Bronchial epithelial cell (primary cell): ENCODE data around the gene DDX21. TPM values are rescaled to one million over a fixed set of nuclear protein-coding genes. Genes with fewer than 3 reads are reported as not detected.

Experiments used
- DNase-seq: peaks from one replicate; pipeline ENCODE4 v3.0.0-alpha.2; 2010; ENCODE audit warnings: low read depth
- FAIRE-seq: peaks from 2 replicates; lab custom pipeline; 2011; peaks lifted over from hg19 to GRCh38; lab: Jason Lieb, UNC
- H3K27me3 ChIP-seq: 2 replicates; pipeline ENCODE4 v1.5.1; 2011; ENCODE audit warnings: low read length; ENCODE audit not compliant: control insufficient read depth, insufficient read depth
- H3K36me3 ChIP-seq: 2 replicates; pipeline ENCODE4 v1.5.1; 2011; ENCODE audit warnings: low read length; ENCODE audit not compliant: control insufficient read depth, insufficient read depth
- H3K4me3 ChIP-seq: 2 replicates; pipeline ENCODE4 v1.5.1; 2011; ENCODE audit warnings: mild to moderate bottlenecking, low read depth, low read length, control low read depth
- CTCF ChIP-seq: IDR thresholded peaks from 2 replicates; pipeline ENCODE4 v1.5.1; 2011; ENCODE audit warnings: mild to moderate bottlenecking, moderate library complexity, low read length, control low read depth, inconsistent platforms; ENCODE audit not compliant: insufficient read depth, severe bottlenecking
- total RNA-seq: library from RNA; depleted of rRNA; stranded (reverse); fragments of >200 nt; gene quantifications from 2 replicates; pipeline ENCODE4 v1.2.1, GENCODE V29; 2014

DDX21 gene
- total RNA-seq, 1 donor from 2014 or later = 193 TPM

- no peaks in the 10 kb centered on the region for H3K36me3 ChIP-seq
- DNase-seq (no peak), FAIRE-seq (no peak)
- no peak overlapping the region for H3K4me3 ChIP-seq
- H3K27me3 ChIP-seq = no peaks in the 10 kb centered on the region
- TF ChIP-seq CTCF = no peak
These were observed 69.5 kb downstream of the DDX21 start for GRCh38 chr10:69025370-69025896.

GRCh38 chr10:69033256-69033655, 77.3 kb downstream of the DDX21 start:
- Histone ChIP-seq H3K36me3 (no peaks in the 10 kb centered on the region), H3K4me3 (no peak overlapping the region), H3K27me3 (no peaks in the 10 kb centered on the region)
- TF ChIP-seq CTCF = no peak
- DNase-seq (no peak), FAIRE-seq (no peak)

Other genes starting within 250 kb of the DDX21 start
- gene CCAR1, start 234.9 kb upstream of the DDX21 start, total RNA-seq = 19.2 and 33.0 TPM in 2 replicates
- under 0.01 TPM in 1 of 2 replicates, not detected in the other for gene STOX1, start 128.6 kb upstream of the DDX21 start, total RNA-seq
- gene DDX50, start 54.9 kb upstream of the DDX21 start, total RNA-seq = 47.9 and 73.7 TPM in 2 replicates
- gene KIFBP, start 32.6 kb downstream of the DDX21 start, total RNA-seq = 11.8 and 18.6 TPM in 2 replicates
- 0.26 and 1.0 TPM in 2 replicates for gene SRGN, start 131.9 kb downstream of the DDX21 start, total RNA-seq
- gene VPS26A, start 168.0 kb downstream of the DDX21 start, total RNA-seq = 42.6 and 68.5 TPM in 2 replicates
- 39.2 and 46.6 TPM in 2 replicates for gene SUPV3L1, start 224.1 kb downstream of the DDX21 start, total RNA-seq